CD14-positive monocyte (primary cell): ENCODE results near the gene C4BPB. TPM values are rescaled to one million over a fixed set of nuclear protein-coding genes. Genes with fewer than 3 reads are reported as not detected.

Experiments used
- DNase-seq, 3 donors: peaks; one replicate each; pipeline ENCODE4 v3.0.0-alpha.2; 2011 to 2022
- H2AFZ ChIP-seq: 2 replicates; pipeline ENCODE4 v1.6.0; 2012; ENCODE audit warnings: mild to moderate bottlenecking, low read depth, low read length, inconsistent platforms; ENCODE audit not compliant: insufficient read depth, poor library complexity, severe bottlenecking
- H3K27ac ChIP-seq, 2 donors: 1 replicate in 1 of 2; 2 replicates in 1 of 2; pipeline ENCODE4 v1.5.1; 2012 to 2013; ENCODE audit warnings: low read length in 2 of 2, control low read depth in 1 of 2, inconsistent platforms in 1 of 2, low read depth in 1 of 2, mild to moderate bottlenecking in 1 of 2
- H3K27me3 ChIP-seq, 2 donors: one replicate each; pipeline versions ENCODE4 v1.6.0 to v1.6.1; 2011 to 2013; ENCODE audit warnings: low read length in 2 of 2; ENCODE audit not compliant: control insufficient read depth in 2 of 2, insufficient read depth in 2 of 2
- H3K36me3 ChIP-seq, 2 donors: replicated peaks in 1 of 2; 1 replicate in 1 of 2; 2 replicates in 1 of 2; pipeline versions ENCODE4 v1.5.1 to v1.6.1; 2012 to 2013; ENCODE audit warnings: low read length in 2 of 2, control low read depth in 1 of 2, inconsistent platforms in 1 of 2, mild to moderate bottlenecking in 1 of 2; ENCODE audit not compliant: insufficient read depth in 2 of 2, control insufficient read depth in 1 of 2
- H3K4me1 ChIP-seq, 2 donors: 1 replicate in 1 of 2; 2 replicates in 1 of 2; pipeline versions ENCODE4 v1.5.1 to v1.6.1; 2012 to 2013; ENCODE audit warnings: low read length in 2 of 2, control low read depth in 1 of 2, inconsistent platforms in 1 of 2, mild to moderate bottlenecking in 1 of 2, moderate library complexity in 1 of 2; ENCODE audit not compliant: insufficient read depth in 2 of 2, control insufficient read depth in 1 of 2
- H3K4me2 ChIP-seq: replicated peaks from 2 replicates; pipeline ENCODE3; 2012; ENCODE audit warnings: low read length, moderate library complexity, mild to moderate bottlenecking; ENCODE audit not compliant: poor library complexity, severe bottlenecking; ENCODE audit errors: extremely low read depth
- H3K4me3 ChIP-seq, 3 experiments: fragments of 200-600 bp in 1 of 3; sonication (generic) in 1 of 3; replicated peaks in 1 of 3; 1 replicate in 2 of 3; 2 replicates in 1 of 3; pipeline ENCODE4 v1.5.1; 2011 to 2013; ENCODE audit warnings: low read length in 3 of 3, mild to moderate bottlenecking in 3 of 3, control low read depth in 2 of 3, low read depth in 2 of 3, inconsistent platforms in 1 of 3, moderate library complexity in 1 of 3
- H3K79me2 ChIP-seq: 2 replicates; pipeline ENCODE4 v1.6.0; 2012; ENCODE audit warnings: mild to moderate bottlenecking, control low read depth, inconsistent platforms, low read length, moderate library complexity; ENCODE audit not compliant: insufficient read depth
- H3K9ac ChIP-seq: 2 replicates; pipeline ENCODE4 v1.6.0; 2017; ENCODE audit warnings: low read length, mild to moderate bottlenecking; ENCODE audit not compliant: insufficient read depth, poor library complexity, severe bottlenecking
- H3K9me3 ChIP-seq, 2 donors: replicated peaks in 1 of 2; 1 replicate in 1 of 2; 2 replicates in 1 of 2; pipeline versions ENCODE4 v1.5.1 to v1.6.1; 2012 to 2013; ENCODE audit warnings: low read length in 2 of 2, control low read depth in 1 of 2; ENCODE audit not compliant: control insufficient read depth in 1 of 2, insufficient read depth in 1 of 2
- H4K20me1 ChIP-seq: 2 replicates; pipeline ENCODE4 v1.6.0; 2012; ENCODE audit warnings: mild to moderate bottlenecking, low read length, control low read depth, moderate library complexity; ENCODE audit not compliant: insufficient read depth
- H3K27ac Mint-ChIP-seq, 7 donors: one replicate each; pipeline ENCODE4 v1.8.0; 2020; ENCODE audit warnings: mild to moderate bottlenecking in 7 of 7, mixed read lengths in 7 of 7, moderate library complexity in 6 of 7, inconsistent platforms in 2 of 7
- H3K27me3 Mint-ChIP-seq, 3 donors: one replicate each; pipeline ENCODE4 v1.8.0; 2021 to 2022; ENCODE audit warnings: low read depth in 3 of 3, mild to moderate bottlenecking in 3 of 3, mixed read lengths in 3 of 3, moderate library complexity in 3 of 3, inconsistent platforms in 1 of 3
- H3K36me3 Mint-ChIP-seq, 2 donors: one replicate each; pipeline ENCODE4 v1.8.0; 2020; ENCODE audit warnings: mixed read lengths in 2 of 2, inconsistent platforms in 1 of 2, mild to moderate bottlenecking in 1 of 2
- H3K4me1 Mint-ChIP-seq: one replicate; pipeline ENCODE4 v1.8.0; 2020; ENCODE audit warnings: mild to moderate bottlenecking, mixed read lengths
- H3K4me3 Mint-ChIP-seq, 2 donors: one replicate each; pipeline ENCODE4 v1.8.0; 2020; ENCODE audit warnings: mild to moderate bottlenecking in 2 of 2, mixed read lengths in 2 of 2, moderate library complexity in 1 of 2
- H3K9me3 Mint-ChIP-seq, 7 donors: one replicate each; pipeline ENCODE4 v1.8.0; 2020 to 2022; ENCODE audit warnings: mixed read lengths in 7 of 7, mild to moderate bottlenecking in 6 of 7, moderate library complexity in 6 of 7, inconsistent platforms in 2 of 7
- CTCF ChIP-seq: fragments of 200-600 bp; IDR thresholded peaks from one replicate; pipeline ENCODE4 v1.8.0; 2022; ENCODE audit warnings: antibody characterized with exemption, mild to moderate bottlenecking
- WGBS: methylation state at CpG from one replicate; pipeline ENCODE4 v1.1.5; 2013; ENCODE audit warnings: missing lambda C conversion rate; ENCODE audit not compliant: insufficient coverage; 5-methylcytosine and 5-hydroxymethylcytosine counted together
- intact Hi-C, 2 donors: fragments of 100-400 bp; cut with micrococcal nuclease; formaldehyde crosslinking; loops; one replicate each; pipeline versions ENCODE4 v1.15.0 to v1.15.1; 2023
- polyA plus RNA-seq, 3 donors: library from polyadenylated mRNA; depleted of rRNA in 1 of 3; unstranded in 2 of 3; stranded (reverse) in 1 of 3; fragments of 300-500 nt in 2 of 3; fragments of >200 nt in 1 of 3; fragmentation: Illumina TruSeq in 2 of 3; gene quantifications; 1 replicate in 2 of 3; 2 replicates in 1 of 3; pipeline ENCODE4 v1.2.3, GENCODE V29; 2012 to 2021

The C4BPB gene
- polyA plus RNA-seq, 3 donors, result not detected

GRCh38 chr1:207076181-207076955 is 12.3 kb upstream of the C4BPB start:
- intact Hi-C loops, result no loop called here
- no peak overlapping the region for H3K9ac ChIP-seq
- no peaks in the 10 kb centered on the region for H4K20me1 ChIP-seq
- Mint-ChIP-seq H3K27ac (no peak overlapping the region), H3K36me3 (peaks cover 18 to 47% of the 10 kb centered on the region in 2 donors), H3K27me3 (peaks cover 0 to 4% (median 0%) of the 10 kb centered on the region in 3 donors), H3K4me3 (no peak overlapping the region), H3K9me3 (no peaks in the 10 kb centered on the region), H3K4me1 (peaks cover 10% of the 10 kb centered on the region)
- TF ChIP-seq CTCF, result no peak
- WGBS, result 100% methylated on average over 3 of the region's 5 CpGs
- no peak for DNase-seq
- peaks cover 0 to 8% of the 10 kb centered on the region in 2 donors for H3K4me1 ChIP-seq
- no peaks in the 10 kb centered on the region for H3K27me3 ChIP-seq
- no peak overlapping the region for H3K27ac ChIP-seq
- H3K36me3 ChIP-seq, result peaks cover 5 to 22% of the 10 kb centered on the region in 2 donors
- no peak overlapping the region for H3K4me2 ChIP-seq
- H2AFZ ChIP-seq, result no peak overlapping the region
- H3K4me3 ChIP-seq, result no peak overlapping the region
- H3K9me3 ChIP-seq, result no peaks in the 10 kb centered on the region
- H3K79me2 ChIP-seq, result no peaks in the 10 kb centered on the region

- TF ChIP-seq CTCF, result no peak
- peaks cover 5 to 16% of the 10 kb centered on the region in 2 donors for H3K36me3 ChIP-seq
Measured at GRCh38 chr1:207077012-207077411, 11.6 kb upstream of the C4BPB start.

More at GRCh38 chr1:207077012-207077411, 11.6 kb upstream of the C4BPB start:
- Mint-ChIP-seq H3K4me3 (no peak overlapping the region), H3K27me3 (peaks cover 0 to 4% (median 0%) of the 10 kb centered on the region in 3 donors), H3K9me3 (no peaks in the 10 kb centered on the region), H3K4me1 (peaks cover 6% of the 10 kb centered on the region), H3K27ac (peak overlapping the region in 1 of 7 donors; percentile 62), H3K36me3 (peaks cover 12 to 41% of the 10 kb centered on the region in 2 donors)
- Histone ChIP-seq H3K9me3 (no peaks in the 10 kb centered on the region), H3K9ac (no peak overlapping the region), H4K20me1 (no peaks in the 10 kb centered on the region), H3K4me2 (no peak overlapping the region), H3K4me1 (peaks cover 0 to 6% of the 10 kb centered on the region in 2 donors), H2AFZ (no peak overlapping the region), H3K79me2 (no peaks in the 10 kb centered on the region), H3K27ac (no peak overlapping the region), H3K4me3 (no peak overlapping the region), H3K27me3 (no peaks in the 10 kb centered on the region)
- no CpG with 5 or more reads among the region's 1 CpG for WGBS
- intact Hi-C loops, result no loop called here
- no peak for DNase-seq
